GM23338 (cell line): ENCODE results near the gene ALDH1B1.

Experiments
- CTCF ChIP-seq, 2 experiments: fragments of 200-600 bp in 1 of 2; sonication (generic) in 1 of 2; conservative IDR thresholded peaks; 2 replicates each; pipeline versions ENCODE4 v1.5.1 to v1.6.1; 2016 to 2017; ENCODE audit warnings: antibody characterized with exemption in 2 of 2, low read depth in 2 of 2, mild to moderate bottlenecking in 2 of 2, moderate library complexity in 1 of 2
- EZH2 ChIP-seq: fragments of 200-600 bp; sonication (generic); IDR thresholded peaks from one replicate; pipeline ENCODE4 v1.8.0; 2017; ENCODE audit warnings: antibody characterized with exemption, mild to moderate bottlenecking, low read depth; ENCODE audit not compliant: unreplicated experiment
- EZH2phosphoT487 ChIP-seq: fragments of 200-600 bp; sonication (generic); IDR thresholded peaks from one replicate; pipeline ENCODE4 v1.8.1; 2018; ENCODE audit warnings: antibody characterized with exemption; ENCODE audit not compliant: unreplicated experiment
- REST ChIP-seq: IDR thresholded peaks from one replicate; pipeline ENCODE4 v1.6.1; 2018; ENCODE audit warnings: antibody characterized with exemption; ENCODE audit not compliant: unreplicated experiment
- ZNF114 ChIP-seq: fragments of 250-450 bp; sonication (Bioruptor Pico); IDR thresholded peaks from 2 replicates; pipeline ENCODE4 v1.5.0; 2020; ENCODE audit warnings: mild to moderate bottlenecking, moderate library complexity

DNA sequence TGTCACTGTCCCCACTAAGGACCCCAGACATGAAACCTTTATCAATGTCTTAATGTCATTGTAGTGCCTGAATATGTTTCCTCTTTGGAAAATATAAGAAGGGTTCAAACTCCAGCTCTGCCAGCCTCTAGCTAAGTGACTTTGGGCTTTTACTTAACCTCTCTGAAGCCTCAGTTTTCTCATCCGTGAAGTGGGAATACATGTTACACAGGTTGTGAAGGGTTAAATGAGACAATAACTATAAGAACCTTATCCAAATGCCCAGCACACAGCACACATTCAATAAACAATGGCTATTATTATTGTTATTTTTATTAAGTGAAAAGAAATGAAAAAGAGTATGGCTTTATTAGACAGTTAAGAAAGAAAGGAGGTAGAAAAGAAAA is 47.4 kb downstream of the ALDH1B1 start:
- TF ChIP-seq EZH2 (no peak), CTCF (conservative IDR thresholded peaks at IDR 0.05; ENCODE audit: low read depth in 2 of 2) (no peak), EZH2phosphoT487 (no peak), REST (no peak), ZNF114 (CRISPR knock-in tag) (no peak)
